ENCODE measurements around the gene MYO10.
A peak's percentile ranks its signal among the peaks of the same experiment; 100 is the strongest.
"Not testable (repeated sequence)": the region's sequence is repeated elsewhere in the genome, so short reads cannot be mapped to it uniquely, and the experiment has no call there.

The MYO10 gene

GRCh38 chr5:16679190-16679589 is 256.9 kb downstream of the MYO10 start:
- DNase-seq, result no peak

- no peak for DNase-seq
These were observed 260.3 kb downstream of the MYO10 start for GRCh38 chr5:16675806-16676205.

- DNase-seq, result no peak
These were observed 261.3 kb downstream of the MYO10 start for GRCh38 chr5:16674750-16675149.

- peak in 18 of 56 donors; percentile 14 to 64 (median 38) for DNase-seq
These were observed 262.6 kb downstream of the MYO10 start for GRCh38 chr5:16673241-16674201.

- no peak for DNase-seq
These were observed 264.9 kb downstream of the MYO10 start for GRCh38 chr5:16671208-16671607.

GRCh38 chr5:16669776-16670175 is 266.3 kb downstream of the MYO10 start:
- DNase-seq, result no peak

GRCh38 chr5:16668631-16669030 is 267.5 kb downstream of the MYO10 start:
- no peak for DNase-seq

- DNase-seq, result no peak
These were observed 267.9 kb downstream of the MYO10 start for GRCh38 chr5:16668194-16668593.

GRCh38 chr5:16666883-16667398 is 269.1 kb downstream of the MYO10 start:
- peak in 18 of 56 donors; percentile 13 to 64 (median 29) for DNase-seq

- no peak for DNase-seq
These were observed 269.8 kb downstream of the MYO10 start for GRCh38 chr5:16666130-16666882.

- DNase-seq, result no peak
These were observed 270.5 kb downstream of the MYO10 start for GRCh38 chr5:16665601-16666000.

GRCh38 chr5:16664368-16664767 is 271.7 kb downstream of the MYO10 start:
- DNase-seq, result no peak

- DNase-seq, result no peak
These were observed 272.2 kb downstream of the MYO10 start for GRCh38 chr5:16663840-16664239.

GRCh38 chr5:16661713-16662112 is 274.4 kb downstream of the MYO10 start:
- no peak for DNase-seq

GRCh38 chr5:16660982-16661381 is 275.1 kb downstream of the MYO10 start:
- no peak for DNase-seq

- no peak for DNase-seq
These were observed 276.6 kb downstream of the MYO10 start for GRCh38 chr5:16659536-16659935.

- DNase-seq, result no peak
These were observed 279.4 kb downstream of the MYO10 start for GRCh38 chr5:16656561-16657191.

GRCh38 chr5:16654647-16655334 is 281.3 kb downstream of the MYO10 start:
- no peak for DNase-seq

- not testable (repeated sequence) for DNase-seq
These were observed 287.3 kb downstream of the MYO10 start for GRCh38 chr5:16648739-16649138.

GRCh38 chr5:16644301-16644889 is 291.7 kb downstream of the MYO10 start:
- no peak for DNase-seq

- peak in 1 of 56 donors; percentile 27 for DNase-seq
These were observed 293.2 kb downstream of the MYO10 start for GRCh38 chr5:16642867-16643266.

Data from amygdala (tissue), 56 donors.